SH-SY5Y (cell line): ENCODE data around the gene PDLIM5.

Experiments
- GATA2 ChIP-seq: IDR thresholded peaks from 2 replicates; pipeline ENCODE4 v1.6.1; 2011; ENCODE audit warnings: mild to moderate bottlenecking, low read depth, low read length
- GATA3 ChIP-seq: IDR thresholded peaks from 2 replicates; pipeline ENCODE4 v1.6.1; 2011; ENCODE audit warnings: low read depth, mild to moderate bottlenecking, low read length, moderate library complexity

DNA sequence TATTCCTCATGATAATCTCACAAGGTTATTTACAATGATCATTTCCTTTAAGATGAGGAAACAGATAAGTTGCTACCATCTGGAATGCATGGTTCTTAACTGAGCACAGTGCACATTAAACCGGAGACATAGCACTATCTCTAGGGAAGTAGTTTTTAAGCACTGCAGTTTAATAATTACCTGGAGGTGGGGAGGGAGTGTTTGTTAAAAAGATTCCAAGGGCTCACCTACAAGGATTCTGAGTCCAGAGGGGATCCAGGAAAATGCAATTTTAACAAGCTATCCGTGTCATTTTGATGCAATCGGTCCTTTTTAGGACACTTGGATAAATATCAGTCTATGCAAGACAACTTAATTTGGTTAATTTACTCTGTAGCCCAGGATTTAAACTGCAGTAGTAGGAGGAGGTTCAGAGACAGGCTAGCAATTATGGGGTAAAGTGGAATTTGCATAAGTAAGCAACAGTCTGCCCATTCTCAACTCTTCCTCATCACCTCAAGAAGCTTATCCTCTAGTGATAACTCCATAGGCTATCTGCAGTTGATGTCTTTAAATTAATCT lies 2.8 kb upstream of the PDLIM5 start:
- TF ChIP-seq GATA3 (no peak), GATA2 (no peak)
